ENCODE results near the gene VEPH1.
A peak's percentile ranks its signal among the peaks of the same experiment; 100 is the strongest.
"Not testable (repeated sequence)": the region's sequence is repeated elsewhere in the genome, so short reads cannot be mapped to it uniquely, and the experiment has no call there.

The VEPH1 gene

DNA sequence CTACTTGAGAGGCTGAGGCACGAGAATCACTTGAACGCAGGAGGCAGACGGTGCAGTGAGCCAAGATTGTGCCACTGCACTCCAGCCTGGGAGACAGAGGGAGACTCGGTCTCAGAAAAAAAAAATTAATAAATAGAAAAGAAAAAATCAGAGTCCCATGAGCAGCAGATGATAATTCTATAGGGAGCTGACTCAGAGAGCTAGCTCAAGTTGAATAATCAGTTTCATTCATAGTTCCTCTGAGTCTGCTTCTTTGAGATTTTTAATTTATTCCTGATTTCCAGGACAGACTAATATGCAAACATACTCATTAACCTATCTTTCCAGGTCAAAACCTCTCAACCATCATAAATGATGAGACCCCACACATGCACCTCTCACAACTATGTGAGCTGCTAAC lies 121.6 kb downstream of the VEPH1 start:
- DNase-seq: no peak

DNA sequence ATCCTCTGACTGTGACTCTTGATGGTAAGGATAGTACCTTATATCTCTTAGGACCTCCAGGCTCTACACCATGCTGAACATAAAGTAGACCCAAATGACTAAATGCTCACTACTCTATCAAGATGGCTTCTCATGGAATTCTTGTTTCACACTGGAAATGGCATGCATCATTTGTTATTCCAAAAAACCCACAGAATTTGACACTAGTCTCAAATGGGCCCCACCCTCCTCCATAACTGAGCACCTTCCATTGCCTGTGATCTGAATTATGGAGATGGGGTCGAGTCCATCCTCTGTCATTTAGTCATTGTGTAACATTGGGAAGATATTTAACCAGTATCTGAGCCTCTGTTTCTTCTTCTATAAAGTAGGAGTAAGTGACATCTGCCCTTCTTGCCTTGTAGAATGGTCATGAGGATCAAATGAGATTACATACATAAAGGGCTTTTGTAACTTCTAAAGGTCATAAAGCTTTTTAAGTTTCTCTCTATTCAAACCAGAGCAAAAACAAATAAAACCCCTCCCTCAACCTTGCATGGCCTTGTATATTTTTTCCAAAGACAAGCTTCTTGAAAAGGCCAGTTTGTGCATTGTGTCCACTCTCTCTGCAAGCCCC lies 123.6 kb downstream of the VEPH1 start:
- no peak for DNase-seq

DNA sequence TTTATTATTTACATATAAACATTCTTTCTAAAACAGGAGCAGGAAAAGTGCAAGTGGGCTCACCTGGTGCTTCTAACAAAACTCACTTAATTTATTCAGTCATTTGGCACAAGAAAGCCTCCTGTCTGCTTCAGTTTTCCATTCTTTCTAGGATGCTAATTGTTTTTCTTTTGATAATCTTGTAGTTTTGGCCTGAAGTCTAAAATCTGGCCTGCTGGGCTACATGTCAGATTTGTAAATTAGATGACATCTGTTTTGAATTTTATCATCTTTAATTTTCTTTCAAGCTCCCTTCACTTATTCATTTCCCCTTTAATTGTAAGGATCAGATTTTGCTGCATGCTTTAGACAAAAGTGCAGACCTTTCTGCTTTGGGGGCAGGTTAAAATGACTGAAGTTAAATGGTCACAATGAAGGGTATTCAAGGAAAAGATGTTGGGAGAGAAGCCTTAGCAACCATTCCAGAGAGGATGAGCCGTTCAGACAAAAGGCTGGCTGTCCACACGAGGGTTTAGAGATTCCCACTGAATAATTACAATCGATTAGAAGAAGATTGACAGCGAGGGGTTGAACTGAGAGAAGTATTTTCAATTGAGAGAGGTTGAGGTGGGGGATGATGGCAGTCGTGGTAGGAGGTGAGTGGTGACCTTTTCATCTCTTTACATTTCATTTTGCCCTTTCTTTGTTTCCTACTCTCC lies 126.5 kb downstream of the VEPH1 start:
- DNase-seq: no peak

DNA sequence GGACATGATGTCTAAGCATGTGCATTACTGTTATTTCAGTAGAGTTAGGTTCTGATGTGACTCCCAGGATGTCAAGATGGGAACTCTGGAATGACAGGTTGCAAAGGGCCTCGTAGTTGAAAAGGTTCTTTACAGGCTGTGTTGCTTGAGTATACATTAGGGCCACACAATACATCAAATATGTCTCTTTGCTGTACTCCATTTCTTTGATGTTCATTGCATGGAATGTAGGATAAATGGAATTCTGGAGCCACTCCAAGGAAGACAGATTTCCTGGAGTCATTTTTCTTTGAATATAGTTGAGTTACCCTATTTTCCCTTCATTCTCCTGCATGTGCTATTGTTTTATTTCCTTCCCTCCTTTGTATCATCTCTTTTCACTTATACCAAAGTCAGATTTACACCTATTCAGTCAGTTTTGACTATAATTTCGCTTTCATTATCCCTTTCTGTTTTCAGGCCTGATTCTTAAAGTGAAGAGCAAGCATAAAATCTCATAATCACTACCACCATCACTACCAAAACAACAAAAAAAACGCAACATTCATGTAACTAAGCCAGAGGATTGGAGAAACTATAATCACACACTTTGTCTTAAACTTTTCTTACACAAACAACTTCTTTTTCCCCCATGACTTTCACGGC lies 127.8 kb downstream of the VEPH1 start:
- DNase-seq: no peak

DNA sequence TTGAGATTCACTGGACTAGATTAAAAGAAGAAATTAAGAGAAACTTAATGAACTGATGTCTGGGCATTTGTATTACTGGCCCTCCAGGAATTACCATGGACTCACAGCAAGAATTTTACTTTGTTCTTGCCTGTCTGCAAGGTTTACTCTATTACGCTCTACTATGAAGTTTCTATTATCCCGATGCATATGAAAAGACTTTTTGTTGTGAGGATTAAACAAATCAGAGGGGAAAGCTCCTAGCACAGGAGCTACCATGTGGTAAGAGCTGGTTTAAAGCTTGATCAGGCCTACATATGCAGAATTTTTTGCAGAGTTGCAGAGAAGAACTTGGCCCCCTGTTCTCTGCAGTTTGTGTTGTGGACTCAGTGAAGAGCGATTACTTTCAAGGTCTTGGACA lies 128.3 kb downstream of the VEPH1 start:
- no peak for DNase-seq

DNA sequence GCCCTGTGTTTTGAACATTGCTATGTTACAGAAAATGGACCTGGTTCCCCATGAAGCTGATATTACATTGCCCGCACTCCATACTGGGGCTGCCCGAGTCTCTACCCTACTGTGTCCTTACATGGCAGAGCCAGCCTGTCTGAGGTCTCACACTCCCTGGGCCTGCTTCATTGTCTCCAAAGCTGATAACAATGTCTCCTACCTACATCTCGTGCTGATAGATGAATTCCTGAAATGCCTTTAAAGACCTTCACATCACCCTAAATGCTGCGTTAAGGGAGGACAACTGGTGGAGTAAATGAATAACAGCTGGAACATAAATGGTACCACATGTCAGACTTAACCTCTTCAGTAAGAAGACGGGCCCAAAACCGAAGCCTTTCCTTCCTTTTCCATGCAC lies 129.4 kb downstream of the VEPH1 start:
- no peak for DNase-seq

DNA sequence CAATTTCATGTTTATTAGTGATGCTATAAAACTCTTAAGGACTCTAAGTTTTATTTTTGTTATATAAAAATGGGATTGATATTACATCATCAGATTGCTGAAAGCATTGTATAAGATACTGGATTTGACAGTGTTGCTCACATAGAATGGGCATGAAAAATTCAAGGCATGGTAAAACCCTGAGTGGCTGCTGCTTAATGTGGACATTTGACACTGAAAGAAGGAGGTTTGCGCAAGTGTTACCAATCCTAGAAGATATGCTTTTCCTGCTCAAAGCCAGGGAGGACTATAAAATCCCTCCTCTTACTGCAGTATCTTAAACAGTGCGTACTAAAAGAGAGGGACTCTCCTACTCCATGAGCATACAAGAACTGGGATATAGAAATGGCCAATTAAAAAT lies 132.3 kb downstream of the VEPH1 start:
- no peak for DNase-seq

DNA sequence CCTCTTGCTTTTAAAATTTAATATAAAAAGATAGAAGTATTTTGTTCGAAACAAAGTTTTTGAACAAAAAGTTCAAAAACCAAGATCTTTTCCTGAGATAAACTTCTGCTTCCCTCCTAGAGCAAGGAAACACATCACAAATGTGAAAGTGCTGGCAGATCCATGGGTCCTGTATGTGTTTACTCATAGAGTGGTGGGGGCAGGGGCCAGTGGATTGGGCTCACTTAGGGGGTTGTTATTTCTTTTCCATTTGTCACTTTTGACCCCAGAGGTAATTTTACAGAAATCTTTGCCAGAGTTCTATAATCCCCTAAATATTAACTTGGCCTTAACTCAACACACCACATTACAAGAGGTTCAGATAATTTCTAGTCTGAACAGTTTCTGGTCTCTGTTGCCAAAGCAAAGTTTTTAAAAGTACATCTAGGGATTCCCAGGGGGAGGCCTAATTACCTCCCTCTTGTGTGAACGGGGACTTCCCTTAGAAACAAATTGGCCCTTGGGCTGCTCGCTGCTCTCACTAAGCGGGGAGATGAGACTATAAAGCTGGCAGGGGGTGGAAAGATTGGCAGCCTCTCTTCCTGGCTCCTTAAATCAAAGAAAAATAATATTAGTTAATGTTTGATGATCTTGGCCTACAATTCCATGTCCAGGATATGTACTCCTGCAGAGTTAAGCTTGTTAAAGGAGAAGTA lies 133.3 kb downstream of the VEPH1 start:
- no peak for DNase-seq

DNA sequence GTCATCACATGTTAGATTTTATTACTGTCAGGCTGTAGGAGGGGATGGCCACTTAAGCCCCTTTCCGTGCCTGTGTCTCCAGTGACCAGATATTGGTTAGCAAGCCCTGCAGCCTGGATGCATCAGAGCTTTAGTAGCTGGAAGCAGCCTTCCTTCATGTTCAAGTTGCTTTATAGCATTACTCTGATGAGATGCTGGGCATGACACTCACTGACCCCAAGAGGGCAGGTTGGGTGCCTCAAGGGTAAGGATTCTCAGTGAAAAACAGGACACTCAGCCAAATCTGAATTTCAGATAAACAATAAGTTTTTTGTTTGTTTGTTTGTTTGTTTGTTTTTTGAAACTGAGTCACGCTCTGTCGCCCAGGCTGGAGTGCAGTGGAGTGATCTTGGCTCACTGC lies 135.0 kb downstream of the VEPH1 start:
- DNase-seq: no peak

DNA sequence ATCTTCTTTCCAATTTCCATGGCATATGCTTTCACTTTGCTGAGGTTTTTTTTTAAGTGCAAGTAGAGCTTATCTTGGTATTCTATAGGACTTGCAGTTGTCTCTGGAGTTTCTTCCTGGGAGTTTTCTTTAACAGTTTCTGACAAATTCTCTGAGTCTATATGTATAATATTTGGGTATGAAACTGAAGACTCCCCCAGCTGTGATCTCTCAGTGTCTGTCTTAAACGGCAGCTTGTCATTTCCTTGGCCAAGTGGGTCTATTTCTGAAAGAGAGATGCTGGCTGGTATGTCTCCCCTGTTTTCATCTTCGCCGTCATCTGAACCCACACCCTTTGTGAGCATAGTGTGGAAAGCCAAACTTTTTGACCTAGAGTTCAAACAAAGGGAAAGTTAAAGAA lies 139.8 kb downstream of the VEPH1 start:
- no peak for DNase-seq

DNA sequence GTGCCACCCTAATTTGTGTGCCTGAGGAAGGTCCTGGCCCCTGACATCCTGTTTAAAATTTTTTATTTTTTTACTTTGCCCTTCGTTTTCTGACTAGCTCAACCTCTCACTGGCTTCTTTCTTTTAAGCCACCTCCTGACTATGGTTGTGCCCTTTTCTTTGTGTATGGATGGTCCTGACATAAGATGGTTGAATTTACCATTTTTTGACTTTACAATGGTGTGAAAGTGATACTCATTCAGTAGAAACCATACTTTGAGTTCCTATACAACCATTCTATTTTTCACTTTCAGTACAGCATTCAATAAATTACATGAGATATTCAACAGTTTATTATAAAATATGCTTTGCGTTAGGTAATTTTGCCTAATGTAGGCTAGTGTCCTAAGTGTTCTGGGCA lies 140.9 kb downstream of the VEPH1 start:
- DNase-seq: no peak

DNA sequence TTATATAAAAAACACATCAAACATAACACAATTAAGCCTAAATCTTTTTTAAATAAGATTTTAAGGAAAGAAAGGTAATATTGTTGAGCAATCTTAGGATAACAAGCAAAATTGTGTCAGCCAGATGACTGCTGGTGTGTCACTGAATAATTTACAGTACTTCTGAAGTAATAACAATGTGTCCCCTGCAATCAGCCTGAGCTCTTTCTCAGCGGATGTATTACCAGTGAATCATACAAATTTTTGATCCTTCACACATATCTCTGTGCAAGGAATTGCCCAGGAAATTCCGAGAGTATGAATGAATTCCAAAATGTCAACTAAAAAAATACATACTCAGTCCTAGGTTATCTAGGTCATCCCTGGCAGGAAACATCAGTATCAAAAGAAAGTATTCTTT lies 143.2 kb downstream of the VEPH1 start:
- DNase-seq: no peak

DNA sequence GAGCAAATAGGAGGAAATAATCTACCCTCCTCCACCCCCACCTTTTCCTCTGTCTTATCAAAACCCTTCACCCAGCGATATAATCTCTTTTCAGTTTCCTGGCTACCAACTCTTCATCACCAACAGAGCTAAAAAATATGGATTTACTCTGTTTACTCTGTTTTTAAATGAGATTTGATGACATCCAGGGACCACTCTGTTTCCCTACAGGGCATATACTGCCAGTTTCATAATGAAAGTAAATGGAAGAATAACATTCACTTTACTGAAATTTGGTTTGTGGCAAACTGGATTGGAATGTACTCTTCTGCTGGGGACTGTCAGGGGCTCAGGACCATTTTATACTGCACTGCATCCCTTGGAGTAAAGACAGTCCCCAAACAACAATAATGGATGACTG lies 146.7 kb downstream of the VEPH1 start:
- DNase-seq: no peak

DNA sequence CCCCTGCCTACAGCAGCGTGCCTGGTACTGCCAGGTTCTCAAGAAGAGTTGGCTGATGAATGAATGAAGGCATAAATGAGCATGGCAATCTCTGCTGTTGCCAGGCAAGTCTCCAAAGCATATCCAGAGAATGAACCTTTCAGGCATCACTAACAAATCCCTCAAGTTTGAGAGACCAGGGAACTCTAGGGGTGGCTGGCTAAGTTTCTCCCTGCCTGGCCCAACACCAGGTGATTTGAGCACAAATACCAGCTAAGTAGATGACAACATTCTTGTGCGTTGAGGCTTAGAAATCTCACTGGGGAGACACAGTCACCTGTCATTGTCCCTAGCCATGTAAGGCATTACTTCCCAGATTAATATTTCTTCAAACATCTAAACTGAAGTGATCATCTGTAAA lies 147.9 kb downstream of the VEPH1 start:
- DNase-seq: no peak

DNA sequence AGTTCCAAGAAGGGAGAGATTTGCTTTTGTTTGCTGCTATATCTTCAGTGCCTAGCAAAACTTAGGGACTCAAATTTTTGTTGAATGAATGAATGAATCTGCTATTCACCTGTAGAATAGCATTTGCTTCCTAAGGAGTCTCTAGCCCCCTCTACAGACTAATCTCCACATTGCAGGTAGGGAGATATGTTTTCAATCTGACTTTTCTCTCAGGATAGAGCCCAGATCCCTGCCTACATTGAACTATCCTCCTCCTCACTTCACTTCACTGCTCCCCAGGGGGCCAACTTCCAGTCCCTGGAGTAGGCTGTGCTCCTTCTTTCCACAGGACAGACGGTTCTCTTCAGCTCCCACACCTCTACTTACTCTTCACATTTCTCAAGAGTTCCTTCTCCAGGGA lies 148.5 kb downstream of the VEPH1 start:
- peak; percentile 9 to 13 for DNase-seq

DNA sequence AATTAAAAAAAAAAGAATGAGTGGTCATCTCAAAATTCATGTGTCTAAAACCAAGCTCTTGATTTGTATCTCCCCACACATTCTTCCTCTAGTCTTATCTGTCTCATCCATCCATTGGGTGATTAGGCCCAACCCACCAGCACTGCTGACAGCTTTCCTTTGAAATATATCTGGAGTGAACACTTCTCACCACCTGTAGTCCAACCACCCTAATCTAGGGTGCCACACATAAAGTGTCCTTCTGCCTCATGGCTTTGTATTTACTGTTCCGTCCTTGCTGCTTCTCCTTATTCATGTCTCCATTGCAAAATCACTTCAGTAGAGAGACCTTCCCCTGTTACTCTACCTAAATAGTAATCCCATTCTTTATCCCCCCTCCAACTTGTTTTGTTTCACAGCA lies 149.0 kb downstream of the VEPH1 start:
- DNase-seq: no peak

DNA sequence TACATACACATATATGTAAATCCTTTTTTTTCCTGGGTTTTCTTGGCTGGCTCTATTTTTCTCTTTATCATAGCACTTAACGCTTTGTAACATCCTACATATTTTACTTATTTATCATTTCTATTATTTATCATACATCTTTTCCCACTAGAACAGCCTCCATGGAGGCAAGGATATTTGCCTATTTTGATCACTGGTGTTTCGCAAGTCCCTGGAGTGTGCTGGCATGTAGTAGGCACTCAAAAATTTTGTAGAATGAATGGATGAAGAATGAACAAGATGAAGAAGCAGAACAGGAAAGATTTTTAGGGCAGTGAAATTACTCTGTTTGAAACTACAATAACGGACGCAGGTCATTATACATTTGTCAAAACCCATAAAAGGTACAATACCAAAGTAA lies 149.6 kb downstream of the VEPH1 start:
- DNase-seq: no peak

DNA sequence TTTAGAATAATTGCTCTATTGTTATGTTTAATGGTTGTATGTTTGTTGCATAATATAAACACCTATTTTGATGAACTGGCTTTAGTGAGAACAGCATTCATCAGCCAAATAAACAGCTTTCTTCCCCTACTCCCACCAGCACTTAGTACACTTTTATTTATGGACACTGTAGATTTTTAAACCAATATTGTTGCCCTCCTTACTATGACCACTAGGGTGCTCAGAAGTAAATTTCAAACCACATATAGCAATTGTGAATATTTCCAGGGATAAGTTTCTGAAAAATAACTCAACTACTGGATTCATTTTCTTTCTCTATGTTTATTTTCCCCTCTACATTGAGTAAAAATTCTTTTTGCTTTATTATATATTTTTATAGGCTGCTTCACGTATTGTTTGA lies 151.2 kb downstream of the VEPH1 start:
- DNase-seq: peak; percentile 4 to 21

DNA sequence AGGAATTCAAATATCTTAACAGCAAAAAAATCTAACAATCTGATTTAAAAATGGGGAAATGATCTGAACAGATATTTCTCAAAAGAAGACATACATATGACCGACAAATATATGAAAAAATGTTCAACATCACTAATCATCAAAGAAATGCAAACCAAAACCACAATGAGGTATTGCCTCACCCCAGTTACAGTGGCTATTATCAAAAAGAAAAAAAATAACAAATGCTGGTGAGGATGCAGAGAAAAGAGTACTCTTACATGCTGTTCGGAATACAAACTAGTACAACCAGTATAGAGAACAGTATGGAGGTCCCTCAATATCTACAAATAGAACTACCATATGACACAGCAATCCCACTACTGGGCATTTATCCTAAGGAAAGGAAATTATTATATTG lies 152.6 kb downstream of the VEPH1 start:
- DNase-seq: not testable (repeated sequence)

DNA sequence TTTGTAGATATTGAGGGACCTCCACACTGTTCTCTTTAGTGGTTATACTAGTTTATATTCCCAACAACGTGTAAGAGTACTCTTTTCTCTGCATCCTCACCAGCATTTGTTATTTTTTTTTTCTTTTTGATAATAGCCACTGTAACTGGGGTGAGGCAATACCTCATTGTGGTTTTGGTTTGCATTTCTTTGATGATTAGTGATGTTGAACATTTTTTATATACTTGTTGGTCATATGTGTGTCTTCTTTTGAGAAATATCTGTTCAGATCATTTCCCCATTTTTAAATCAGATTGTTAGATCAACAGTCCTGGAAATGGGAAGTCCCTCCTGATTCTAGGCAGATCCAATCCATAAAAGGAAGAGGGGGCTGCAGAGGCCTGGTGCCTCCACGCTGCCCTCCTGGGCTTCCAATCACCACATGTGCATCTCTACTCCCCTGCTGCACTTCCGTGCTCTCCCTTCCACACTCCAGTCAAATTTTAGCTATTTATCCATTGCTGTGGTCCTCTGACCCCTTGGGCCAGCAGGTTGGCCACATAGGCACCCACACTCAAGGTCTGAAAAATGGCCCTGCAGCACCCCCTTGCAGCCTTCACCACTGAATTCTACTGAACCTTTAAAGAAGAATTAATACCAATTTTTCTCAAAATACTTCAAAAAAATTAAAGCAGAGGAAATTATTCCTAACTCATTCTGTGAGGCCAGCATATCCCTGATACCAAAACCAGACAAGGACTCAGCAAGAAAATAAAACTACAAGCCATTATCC lies 154.7 kb downstream of the VEPH1 start:
- DNase-seq: not testable (repeated sequence)

DNA sequence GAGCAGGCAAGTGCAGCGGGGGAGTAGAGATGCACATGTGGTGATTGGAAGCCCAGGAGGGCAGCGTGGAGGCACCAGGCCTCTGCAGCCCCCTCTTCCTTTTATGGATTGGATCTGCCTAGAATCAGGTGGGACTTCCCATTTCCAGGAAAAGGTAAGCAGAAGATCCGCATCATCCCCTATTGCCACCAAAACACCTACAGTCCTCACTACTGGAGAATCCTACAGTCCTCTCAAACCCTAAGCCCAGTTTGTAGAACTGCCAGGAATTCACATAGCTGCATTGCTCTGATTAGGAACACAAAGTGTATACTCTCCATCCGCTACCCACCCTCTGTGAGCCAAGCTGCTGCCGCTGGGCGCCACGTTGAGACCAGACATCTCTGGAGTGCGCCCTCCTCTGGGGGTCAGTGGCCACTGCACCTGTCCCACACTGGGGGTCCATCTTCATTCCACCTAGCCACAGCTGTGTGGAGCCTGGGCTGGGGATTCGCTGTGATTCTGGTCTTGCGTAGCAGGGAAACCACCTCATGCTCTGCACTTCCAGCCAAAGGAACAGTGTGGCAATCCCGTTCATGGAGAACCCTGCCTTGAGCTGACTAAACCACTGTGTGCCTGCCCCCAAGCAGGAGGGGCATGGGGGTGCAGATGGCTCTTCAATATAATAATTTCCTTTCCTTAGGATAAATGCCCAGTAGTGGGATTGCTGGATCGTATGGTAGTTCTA lies 155.5 kb downstream of the VEPH1 start:
- no peak for DNase-seq

DNA sequence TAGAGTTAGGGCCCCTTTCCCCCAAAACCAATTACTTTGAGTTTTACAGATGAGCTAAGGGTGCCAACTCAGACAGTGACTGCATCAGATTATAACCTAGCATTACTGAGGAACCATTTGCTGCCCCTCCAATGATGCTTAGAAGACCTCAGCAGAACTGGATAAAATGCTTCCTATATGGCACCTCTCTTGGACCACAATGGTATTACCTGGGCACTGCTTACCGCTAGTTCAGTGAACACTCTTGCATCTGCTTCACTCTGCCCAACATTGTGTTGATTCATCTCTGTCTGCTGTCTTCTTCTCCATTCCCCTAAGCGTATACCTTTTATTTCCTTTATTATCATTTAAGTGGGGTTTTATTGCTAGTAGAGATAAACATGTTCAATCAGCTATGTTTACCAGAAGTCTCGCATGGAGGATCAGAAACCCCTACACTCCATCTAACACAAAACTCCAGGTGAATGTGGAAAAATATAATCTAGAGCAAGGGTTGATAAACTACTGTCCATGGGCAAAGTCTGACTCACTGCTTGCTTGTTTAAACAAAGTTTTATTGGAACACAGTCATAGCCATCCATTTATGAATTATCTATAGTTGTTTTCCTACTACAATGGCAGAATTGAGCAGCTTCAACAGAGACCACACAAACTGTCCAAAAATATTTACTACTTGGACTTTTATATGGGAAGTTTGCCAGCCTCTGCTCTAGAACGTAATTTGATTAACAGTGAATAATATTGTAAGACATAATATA lies 166.8 kb downstream of the VEPH1 start:
- DNase-seq: no peak
